Pons (tissue), 1 donor: ENCODE data around the gene ROPN1B.
"Not testable (repeated sequence)": the region's sequence is repeated elsewhere in the genome, so short reads cannot be mapped to it uniquely, and the experiment has no call there.

ENCODE experiments used
- DNase-seq: peaks from one replicate; pipeline ENCODE4 v3.0.0-alpha.2; 2016; ENCODE audit warnings: low spot score

ROPN1B gene

DNA sequence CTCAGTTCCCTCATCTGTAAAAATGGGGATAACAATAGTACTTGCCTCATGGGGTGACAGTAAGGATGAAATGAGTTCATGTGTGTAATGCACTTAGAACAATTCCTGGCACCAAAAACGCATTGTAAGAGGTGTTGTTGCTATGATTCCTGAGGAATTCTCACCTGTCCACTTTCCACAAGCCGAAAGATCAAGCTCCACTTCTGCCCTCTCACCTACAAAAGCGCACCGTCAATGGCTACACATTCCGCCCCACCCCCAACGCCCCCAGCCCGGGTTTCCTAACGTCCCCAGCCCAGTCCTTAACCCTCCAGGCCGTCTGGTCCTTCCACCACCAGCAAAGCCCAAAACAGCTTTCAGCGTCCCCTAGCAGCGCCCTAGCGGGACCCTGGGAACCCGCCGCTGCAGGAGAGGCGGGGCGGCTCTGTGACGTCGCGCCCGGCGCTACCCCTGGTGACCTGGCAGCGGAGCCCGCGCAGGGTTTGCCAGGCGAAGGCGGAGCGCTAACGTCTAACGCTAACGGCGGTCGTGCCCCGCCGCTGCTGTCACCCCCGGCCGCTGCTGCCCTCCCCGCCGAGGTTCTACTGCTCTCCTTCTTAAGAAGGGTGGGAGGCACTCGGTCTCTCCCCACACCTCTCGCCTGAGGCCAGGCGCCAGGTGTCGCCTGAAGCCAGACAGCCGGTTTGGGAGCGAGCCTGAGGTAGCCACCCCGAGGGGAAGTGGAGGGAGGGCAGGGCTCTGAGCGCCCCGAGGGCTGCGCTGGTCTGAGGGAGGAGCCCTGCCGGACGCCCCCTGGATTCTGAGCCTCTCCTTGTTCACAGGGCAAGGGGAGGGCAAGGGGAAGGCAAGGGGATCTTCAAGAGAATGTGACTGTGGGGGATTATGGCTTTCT lies at the start of gene ROPN1B:
TSS of gene ROPN1B (plus strand) at position 478 of the 892 bp plus-strand sequence. CDS start 2,877 bp downstream, outside the sequence.
- DNase-seq = not testable (repeated sequence)

DNA sequence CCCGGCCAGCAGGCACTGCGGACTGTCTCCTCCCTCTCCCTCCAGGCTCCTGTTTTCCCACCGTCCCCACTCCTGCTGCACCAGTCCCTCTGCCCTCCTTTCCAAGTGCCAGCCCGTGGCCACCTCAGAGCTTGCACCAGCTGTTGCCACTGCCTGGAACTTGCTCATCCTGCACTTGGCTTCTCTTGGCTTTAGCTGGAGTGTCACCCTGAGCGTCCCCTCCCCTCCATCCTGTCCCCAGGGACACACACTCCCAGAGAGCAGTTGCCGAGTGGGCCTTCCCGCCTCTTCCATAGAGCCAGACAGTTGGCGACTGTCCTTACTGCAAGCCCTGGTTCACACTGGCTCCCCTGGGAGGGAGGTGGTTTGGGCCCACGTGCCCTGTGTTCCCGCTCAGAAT lies 48.8 kb upstream of the ROPN1B start:
- DNase-seq = not testable (repeated sequence)

DNA sequence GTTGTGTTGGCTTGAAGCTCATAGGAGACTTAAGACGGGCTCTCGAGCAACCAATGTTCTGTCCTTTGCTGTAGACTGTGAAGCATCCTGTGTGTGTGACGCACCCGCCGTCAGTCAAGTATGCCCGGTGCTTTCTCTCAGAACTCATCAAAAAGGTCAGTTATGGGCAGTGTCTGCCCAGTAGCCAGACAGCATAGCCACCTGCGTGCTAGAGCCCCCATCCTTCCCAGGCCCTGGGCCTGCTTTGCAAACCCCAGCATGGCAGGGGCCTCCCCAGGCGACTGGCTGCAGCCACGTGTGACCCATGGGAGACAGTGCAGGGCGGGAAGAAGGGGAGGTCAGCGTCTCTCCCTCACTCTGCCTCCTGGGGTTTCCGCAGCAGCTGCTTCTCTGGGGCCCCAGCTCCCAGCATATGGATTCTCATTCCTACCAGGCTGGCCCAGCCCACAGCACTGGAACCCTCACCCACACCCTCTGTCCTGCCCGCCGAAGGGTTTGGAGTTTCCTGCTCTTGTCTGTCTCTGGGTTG lies 48.2 kb upstream of the ROPN1B start:
- DNase-seq = not testable (repeated sequence)

DNA sequence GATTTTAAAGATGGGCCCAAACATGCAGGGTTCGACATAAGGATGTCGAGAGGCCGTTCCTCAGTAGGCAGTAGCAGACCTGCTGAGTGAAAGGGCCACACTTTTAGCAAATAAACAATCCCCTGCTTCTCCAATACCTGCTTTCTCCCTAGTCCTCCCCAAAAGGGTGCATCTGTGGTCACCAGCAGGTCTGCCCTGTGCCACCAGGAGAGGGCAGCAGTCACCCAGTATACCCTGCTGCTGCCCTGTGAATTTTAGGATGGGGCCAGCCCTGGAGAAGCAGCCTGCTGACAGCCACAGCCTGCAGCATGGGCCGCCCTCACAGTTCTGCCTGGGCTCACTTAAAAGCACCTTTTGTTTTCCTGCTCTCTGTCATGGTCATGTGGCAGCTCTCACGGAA lies 47.3 kb upstream of the ROPN1B start:
- not testable (repeated sequence) for DNase-seq

DNA sequence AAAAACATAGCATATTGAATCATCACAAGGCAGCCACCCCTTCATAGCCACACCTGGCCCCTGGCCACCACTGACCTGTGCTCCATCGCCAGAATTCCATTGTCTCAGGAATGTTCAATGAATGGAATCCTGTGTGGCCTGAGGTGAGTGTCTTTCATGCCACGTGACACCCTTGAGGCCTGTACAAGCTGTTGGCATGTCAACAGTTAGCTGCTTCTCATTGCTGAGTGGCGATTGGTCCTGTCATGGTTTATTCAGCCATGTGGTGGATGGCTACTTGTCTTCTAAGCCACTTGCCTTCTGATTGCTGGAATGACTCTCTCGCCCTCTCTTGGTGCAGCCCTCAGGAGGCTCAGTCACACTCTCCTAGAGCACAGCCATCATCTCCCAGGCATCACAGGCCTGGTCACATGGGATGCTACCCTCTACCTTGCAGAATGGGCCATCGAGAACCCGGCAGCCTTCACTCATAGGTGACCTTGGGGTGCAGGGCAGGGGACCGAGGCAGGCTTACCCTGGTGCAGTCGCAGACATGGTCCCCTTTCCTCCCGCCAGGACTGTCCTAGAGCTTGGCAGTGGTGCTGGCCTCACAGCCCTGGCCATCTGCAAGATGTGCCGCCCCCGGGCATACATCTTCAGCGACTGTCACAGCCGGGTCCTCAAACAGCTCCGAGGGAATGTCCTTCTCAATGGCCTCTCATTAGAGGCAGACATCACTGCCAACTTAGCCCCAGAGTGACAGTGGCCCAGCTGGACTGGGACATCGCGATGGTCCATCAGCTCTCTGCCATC lies 45.5 kb upstream of the ROPN1B start:
- not testable (repeated sequence) for DNase-seq

DNA sequence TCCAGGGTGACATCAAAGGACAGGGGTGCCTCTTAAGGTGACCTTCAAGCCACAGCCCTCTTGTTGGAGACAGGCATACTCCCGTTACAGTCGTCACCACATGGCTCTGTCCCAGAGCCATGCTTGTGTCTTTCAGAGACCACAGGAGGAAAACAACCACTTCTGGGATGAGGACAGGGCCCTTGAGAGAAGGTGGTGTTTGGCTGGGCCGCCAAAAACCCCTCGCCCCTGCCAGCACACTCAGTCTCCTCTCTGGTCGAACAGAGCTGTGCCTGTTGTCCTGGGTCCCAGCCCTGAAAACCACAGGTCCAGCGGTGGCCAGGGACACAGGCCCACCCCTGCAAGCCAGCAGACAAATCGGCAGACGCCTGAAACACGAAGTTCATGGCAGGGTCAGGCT lies 44.7 kb upstream of the ROPN1B start:
- not testable (repeated sequence) for DNase-seq

DNA sequence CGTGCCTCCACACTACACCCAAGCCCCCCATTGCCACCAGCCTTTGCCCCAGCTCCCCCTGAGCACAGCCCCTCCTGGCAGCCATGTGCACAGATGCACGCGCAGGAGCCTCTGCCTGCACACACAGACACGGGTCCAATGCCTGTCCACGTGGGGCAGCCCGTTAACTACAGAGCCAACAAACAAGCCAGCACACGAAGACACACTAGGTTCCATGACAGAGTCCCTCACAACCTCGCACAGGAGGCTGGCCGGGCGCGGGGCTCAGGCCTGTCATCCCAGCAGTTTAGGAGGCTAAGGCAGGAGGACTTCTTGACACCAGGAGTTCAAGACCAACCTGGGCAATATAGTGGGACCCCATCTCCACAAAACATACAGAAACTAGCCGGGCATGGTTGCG lies 43.3 kb upstream of the ROPN1B start:
- not testable (repeated sequence) for DNase-seq

DNA sequence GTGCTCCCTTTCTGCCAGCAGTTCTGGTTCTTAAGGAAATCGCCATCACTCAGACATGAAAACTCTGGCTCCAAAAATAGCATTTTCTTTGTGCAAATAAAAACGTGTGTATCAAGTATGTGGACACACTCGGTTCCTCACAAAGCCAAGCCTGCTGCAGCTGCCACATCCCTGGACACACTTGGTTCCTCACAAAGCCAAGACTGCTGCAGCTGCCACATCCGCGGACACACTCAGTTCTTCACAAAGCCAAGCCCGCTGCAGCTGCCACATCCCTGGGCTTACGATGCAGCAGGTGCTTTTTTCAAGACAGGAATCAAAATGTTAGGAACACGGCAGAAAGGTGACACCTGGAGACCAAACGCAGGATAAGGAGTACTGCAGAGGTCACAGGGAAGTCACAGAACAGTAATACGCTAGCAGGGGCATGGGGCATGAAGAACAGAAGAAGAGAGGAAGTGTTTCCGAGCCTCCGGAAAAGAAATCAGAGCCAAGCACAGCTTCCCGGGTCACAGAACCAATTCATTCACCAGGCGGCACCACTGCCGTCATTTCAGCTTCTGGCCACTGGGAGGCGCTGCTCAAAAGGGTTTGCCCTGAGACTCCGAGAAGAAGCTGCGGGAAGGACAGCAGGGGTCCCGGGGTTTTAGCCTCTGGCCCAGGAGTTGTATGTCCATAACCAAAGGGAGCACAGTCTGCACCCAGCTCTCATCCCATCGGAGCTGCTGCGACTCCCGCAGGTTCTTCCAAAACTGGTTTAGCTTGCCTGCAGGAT lies 40.0 kb upstream of the ROPN1B start:
- peak; percentile 12 for DNase-seq

DNA sequence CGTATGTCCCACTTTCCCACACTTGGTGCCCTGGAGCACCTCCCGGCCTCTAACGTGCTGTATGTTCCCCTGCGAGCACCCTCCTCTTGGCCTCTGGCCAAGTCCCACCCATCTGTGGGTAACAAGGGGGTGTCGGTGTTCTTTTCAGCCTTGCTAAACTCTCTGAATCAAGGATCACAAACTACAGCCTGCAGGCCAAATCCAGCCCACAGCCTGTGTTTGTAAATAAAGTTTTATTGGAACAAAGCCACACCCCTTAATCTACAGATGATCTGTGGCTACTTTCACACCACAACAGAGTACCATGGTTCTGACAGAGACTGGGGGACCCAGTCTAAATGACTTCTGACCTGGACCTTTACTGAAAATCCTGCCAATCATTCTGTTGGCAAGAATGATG lies 39.2 kb upstream of the ROPN1B start:
- DNase-seq = not testable (repeated sequence)

DNA sequence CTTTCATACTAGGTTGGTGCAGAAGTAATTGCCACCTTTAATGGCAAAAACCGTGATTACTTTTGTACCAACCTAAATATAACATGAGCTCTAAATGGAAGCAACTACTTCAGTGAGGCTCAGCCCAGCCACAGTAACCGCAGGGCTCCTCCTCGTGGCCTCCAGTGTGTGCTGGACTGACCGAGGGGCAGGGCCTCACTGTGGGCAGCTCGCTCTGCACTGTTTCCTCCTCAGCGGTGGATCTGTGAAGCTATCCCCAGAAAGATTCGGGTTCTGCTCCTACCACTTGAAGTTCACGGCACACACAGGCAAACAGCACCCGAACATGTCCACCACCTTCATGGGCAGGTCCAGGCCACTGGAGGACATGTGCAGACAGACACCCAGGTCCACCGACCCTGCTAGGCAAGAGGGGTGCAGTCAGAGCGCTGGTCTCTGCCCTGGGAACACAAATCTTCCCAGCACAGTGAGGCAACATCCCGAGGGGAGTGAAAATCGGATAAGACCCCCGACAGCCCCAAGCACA lies 37.6 kb upstream of the ROPN1B start:
- not testable (repeated sequence) for DNase-seq

DNA sequence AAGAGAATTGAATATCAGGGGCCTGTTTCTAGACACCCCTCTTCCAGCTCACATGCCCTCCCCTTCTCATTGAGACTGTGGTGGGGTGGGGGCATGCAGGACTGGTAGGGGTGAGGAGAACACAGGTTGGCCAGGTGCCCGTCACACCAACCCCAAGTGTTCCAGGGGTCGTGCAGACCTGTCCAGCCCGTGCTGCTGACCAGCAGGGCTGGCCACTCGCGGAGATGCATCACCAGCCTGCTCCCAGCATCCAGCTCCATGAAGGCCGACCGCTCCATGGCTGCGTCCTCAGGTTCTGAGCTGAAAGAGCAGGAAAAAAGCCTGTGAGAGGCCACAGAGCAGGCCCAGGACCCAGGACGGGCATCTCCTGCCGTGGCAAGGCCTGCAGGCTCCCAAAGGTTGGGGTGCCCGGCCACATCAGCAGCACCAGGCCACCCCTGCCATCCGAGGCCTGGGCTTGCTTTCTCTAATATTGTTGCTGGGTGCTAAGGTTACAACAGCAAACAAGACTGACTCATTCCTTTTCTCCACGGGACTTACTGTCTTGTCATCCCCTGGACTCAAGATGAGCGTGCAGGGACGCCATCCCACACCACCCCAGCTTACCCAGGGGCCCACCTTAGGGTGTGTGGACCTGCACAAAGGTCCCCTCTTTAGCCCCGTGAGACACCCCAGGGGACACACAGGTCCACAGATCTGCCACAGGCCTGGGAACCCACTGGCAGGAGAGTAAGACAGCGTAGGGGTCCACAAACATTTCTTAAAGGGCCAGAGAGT lies 35.4 kb upstream of the ROPN1B start:
- DNase-seq = not testable (repeated sequence)

DNA sequence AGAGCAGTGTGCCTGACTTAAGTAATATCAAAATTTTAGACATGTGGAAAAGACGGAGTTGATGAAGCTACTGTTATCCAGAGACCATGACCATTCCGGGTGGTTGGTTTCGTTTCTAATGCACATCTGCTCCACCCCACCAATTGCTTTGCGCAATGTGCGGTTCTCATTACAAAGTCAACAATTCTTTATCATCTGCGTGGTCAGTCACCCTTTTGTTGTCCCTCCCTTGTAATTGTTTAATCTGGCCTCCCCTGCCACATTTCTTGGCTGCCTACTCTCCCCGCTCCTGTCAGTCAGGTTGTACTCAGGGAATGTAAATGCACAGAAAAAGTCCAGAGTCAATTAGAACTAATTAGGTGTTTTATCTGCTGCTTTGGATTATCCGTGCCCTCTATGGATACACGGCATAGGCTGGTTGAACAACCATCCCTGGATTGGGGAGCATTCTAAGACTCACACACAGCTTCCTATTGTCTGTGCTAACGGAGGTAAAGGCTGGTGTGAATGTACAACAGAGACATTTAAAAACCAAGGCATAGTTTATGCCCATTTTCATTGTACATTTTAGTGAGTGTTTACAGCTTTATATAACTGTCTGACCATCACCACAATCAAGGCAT lies 33.6 kb upstream of the ROPN1B start:
- not testable (repeated sequence) for DNase-seq

DNA sequence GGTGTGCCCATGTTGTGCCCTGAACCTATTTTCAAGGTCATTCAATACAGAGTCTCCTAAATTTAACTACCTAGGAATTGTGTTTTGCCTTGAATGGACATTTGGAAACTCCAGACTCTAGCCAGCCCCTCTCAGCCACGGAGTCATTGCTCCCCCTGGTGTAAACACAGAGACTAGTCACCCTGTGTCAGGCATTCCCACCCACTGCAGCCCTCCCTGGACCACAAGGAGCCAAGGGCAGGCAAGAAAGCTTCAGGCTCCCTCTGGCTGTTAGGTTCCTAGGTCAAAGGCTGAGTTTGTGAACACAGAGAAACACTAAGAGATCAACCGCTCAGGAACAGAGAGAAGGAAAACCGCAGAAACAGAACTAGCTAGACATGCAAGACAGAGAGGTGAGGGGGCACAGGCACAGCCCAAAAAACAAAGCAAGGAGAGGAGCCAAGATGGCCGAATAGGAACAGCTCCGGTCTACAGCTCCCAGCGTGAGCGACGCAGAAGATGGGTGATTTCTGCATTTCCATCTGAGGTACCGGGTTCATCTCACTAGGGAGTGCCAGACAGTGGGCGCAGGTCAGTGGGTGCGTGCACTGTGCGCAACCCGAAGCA lies 32.7 kb upstream of the ROPN1B start:
- DNase-seq = not testable (repeated sequence)

DNA sequence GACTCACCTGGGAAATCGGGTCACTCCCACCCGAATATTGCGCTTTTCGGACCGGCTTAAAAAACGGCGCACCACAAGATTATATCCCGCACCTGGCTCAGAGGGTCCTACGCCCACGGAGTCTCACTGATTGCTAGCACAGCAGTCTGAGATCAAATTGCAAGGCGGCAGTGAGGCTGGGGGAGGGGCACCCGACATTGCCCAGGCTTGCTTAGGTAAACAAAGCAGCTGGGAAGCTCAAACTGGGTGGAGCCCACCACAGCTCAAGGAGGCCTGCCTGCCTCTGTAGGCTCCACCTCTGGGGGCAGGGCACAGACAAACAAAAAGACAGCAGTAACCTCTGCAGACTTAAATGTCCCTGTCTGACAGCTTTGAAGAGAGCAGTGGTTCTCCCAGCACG lies 32.1 kb upstream of the ROPN1B start:
- not testable (repeated sequence) for DNase-seq

DNA sequence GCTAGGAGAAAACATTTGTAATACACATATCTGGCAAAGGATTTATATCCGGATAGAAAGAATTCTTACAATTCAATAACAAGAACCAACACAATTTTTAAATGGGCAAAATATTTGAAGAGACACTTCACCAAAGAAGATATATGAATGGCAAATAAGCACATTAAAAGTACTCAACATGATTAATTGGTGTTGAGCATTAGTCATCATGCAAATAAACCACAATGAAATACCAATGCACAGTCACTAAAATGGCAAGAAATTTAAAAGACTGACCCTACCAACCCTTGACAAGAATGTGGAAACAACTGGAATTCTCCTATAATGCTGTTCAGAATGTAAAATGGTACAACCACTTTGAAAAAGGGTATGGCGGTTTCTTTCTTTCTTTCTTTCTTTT lies 21.2 kb upstream of the ROPN1B start:
- DNase-seq = not testable (repeated sequence)

DNA sequence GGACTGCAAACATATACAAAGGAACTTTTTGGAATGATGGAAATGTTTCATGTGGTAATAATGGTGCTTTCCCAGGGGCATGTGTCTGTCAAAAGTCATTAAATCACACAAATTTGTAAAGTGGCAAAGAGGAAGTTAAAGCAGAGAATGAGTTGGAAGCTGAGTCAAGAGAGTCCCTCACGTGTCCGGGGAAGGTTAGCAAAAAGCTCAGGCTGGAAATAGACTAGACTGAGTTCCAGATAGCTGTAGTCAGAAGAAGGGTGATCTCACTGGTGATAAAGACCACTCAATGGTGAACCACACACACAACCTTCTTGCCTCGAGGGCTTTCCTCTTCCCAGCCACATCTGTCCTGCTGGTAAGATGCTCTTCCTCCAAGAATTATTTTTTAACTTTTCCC lies 20.1 kb upstream of the ROPN1B start:
- DNase-seq = not testable (repeated sequence)

DNA sequence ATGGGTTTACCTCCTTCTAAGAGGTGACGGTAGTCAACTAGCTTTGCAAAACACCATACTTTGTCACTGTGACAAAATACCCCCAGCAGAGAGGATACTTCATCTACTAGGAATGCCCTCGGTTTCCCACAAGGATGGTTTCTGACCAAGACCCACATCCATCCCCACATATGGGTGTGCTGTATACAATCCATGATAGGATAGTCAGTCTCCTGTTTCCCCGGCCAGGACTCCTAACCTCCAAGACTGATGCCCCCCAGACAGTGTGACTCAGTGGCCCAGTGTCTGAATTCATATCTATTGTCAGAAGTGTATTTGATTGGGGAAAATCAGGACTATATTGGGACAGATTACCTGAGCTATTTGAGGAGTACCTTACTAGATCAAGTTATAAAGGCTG lies 17.8 kb upstream of the ROPN1B start:
- not testable (repeated sequence) for DNase-seq

DNA sequence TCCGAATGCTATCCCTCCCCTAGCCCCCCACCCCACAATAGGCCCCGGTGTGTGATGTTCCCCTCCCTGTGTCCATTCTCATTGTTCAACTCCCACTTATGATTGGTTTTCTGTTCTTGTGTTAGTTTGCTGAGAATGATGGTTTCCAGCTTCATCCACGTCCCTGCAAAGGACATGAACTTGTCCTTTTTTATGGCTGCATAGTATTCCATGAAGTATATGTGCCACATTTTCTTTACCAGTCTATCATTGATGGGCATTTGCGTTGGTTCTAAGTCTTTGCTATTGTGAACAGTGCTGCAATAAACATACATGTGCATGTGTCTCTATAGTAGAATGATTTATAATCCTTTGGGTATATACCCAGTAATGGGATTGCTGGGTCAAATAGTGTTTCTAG lies 12.0 kb upstream of the ROPN1B start:
- DNase-seq = not testable (repeated sequence)

DNA sequence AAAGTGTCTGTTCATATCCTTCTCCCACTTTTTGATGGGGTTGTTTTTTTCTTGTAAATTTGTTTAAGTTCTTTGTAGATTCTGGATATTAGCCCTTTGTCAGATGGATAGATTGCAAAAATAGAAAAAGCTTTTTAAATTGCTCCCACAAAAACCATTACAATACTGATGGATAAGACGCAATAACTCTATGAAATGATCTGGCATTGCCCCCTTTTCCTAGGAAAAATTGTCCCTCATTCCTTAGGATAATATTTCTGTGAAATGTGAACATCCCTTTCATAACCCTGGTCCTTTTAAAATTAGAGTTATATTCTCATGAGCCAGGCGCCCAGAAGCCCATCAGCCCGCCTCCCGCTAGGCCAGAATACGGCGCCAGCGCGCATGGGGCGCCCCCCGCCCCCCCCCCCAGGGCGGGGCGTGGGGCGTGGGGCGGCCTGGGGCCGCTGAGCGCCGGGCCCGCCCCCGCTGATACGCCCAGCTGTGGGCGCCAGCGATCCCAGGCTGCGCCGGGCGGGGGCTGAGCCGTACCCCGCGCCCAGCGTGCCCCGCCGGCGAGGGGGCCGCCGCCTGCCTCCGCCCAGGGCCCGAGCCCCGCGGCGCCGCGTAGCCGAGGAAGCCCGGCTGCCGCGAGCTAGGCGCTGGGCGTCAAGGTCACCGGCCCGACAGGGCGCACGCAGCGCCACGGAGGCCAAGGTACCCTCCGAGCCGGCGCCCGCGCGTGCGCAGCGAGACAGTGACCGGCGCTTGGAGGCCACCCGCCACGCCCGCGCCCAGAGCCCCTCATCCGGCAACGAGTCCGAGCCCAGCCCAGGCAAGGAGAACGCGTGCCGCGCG lies 11.1 kb upstream of the ROPN1B start:
- no peak for DNase-seq
